HepG2 (cell line): ENCODE measurements around the gene DCUN1D2. TPM values are rescaled to one million over a fixed set of nuclear protein-coding genes. Genes with fewer than 3 reads are reported as not detected.

Experiments used
- JUN ChIP-seq: sonication (generic); formaldehyde crosslinking; IDR thresholded peaks from 2 replicates; pipeline ENCODE4 v1.4.0; 2020; ENCODE audit warnings: mild to moderate bottlenecking, missing genetic modification reagents
- KMT2A ChIP-seq: sonication (generic); formaldehyde crosslinking; IDR thresholded peaks from 2 replicates; pipeline ENCODE4 v1.4.0; 2020; ENCODE audit warnings: missing genetic modification reagents
- POGK ChIP-seq: sonication (generic); formaldehyde crosslinking; conservative IDR thresholded peaks from 2 replicates; pipeline ENCODE4 v1.8.0; 2022; ENCODE audit warnings: mild to moderate bottlenecking, moderate library complexity, missing genetic modification reagents
- polyA plus RNA-seq, 8 experiments: library from polyadenylated mRNA; depleted of rRNA in 3 of 8; stranded (reverse) in 7 of 8; unstranded in 1 of 8; fragments of >200 nt; fragmentation: Illumina TruSeq in 4 of 8; extraction: Trizol in 4 of 8; gene quantifications; 2 replicates each; pipeline versions ENCODE4 v1.2.1 to v1.2.3, GENCODE V29; 2011 to 2016; ENCODE audit warnings: low read depth in 4 of 8, missing spikeins in 1 of 8, mixed read lengths in 1 of 8; ENCODE audit not compliant: insufficient read depth in 1 of 8
- total RNA-seq, 5 experiments: library from RNA; depleted of rRNA; stranded (reverse); fragments of >200 nt; fragmentation: Illumina TruSeq; extraction: Trizol; gene quantifications; 2 replicates each; pipeline ENCODE4 v1.2.3, GENCODE V29; 2016; ENCODE audit warnings: low read depth in 1 of 5
- TF ChIP-seq, protein P1 (sequence below): sonication (generic); formaldehyde crosslinking; IDR thresholded peaks from one replicate; pipeline ENCODE4 v1.5.1; 2020; ENCODE audit warnings: mild to moderate bottlenecking, missing genetic modification reagents; ENCODE audit errors: not compliant biosample characterization

The DCUN1D2 gene
- total and polyA plus RNA-seq, 2 of the 13 experiments (the other 11 are each of a cell fraction or from before 2014, with no cell fraction given), result 9.1 to 9.6 TPM

DNA sequence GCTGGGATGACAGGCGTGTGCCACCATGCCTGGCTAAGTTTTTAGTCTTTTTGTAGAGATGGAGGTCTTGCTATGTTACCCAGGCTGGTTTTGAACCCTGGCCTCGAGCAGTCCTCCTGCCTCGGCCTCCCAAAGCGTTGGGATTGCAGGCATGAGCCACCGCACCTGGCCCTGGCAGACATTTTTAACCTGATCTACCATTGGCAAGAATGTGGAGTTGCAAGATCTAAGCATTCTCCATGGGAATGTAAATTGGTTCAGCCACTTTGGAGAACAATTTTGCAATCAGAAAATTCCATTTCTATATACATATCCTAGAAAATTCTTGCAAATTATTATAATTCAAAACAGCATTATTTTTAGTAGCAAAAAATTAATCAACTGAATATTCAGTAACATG lies 24.3 kb upstream of the DCUN1D2 start (continued):
- TF ChIP-seq, protein P1, sequence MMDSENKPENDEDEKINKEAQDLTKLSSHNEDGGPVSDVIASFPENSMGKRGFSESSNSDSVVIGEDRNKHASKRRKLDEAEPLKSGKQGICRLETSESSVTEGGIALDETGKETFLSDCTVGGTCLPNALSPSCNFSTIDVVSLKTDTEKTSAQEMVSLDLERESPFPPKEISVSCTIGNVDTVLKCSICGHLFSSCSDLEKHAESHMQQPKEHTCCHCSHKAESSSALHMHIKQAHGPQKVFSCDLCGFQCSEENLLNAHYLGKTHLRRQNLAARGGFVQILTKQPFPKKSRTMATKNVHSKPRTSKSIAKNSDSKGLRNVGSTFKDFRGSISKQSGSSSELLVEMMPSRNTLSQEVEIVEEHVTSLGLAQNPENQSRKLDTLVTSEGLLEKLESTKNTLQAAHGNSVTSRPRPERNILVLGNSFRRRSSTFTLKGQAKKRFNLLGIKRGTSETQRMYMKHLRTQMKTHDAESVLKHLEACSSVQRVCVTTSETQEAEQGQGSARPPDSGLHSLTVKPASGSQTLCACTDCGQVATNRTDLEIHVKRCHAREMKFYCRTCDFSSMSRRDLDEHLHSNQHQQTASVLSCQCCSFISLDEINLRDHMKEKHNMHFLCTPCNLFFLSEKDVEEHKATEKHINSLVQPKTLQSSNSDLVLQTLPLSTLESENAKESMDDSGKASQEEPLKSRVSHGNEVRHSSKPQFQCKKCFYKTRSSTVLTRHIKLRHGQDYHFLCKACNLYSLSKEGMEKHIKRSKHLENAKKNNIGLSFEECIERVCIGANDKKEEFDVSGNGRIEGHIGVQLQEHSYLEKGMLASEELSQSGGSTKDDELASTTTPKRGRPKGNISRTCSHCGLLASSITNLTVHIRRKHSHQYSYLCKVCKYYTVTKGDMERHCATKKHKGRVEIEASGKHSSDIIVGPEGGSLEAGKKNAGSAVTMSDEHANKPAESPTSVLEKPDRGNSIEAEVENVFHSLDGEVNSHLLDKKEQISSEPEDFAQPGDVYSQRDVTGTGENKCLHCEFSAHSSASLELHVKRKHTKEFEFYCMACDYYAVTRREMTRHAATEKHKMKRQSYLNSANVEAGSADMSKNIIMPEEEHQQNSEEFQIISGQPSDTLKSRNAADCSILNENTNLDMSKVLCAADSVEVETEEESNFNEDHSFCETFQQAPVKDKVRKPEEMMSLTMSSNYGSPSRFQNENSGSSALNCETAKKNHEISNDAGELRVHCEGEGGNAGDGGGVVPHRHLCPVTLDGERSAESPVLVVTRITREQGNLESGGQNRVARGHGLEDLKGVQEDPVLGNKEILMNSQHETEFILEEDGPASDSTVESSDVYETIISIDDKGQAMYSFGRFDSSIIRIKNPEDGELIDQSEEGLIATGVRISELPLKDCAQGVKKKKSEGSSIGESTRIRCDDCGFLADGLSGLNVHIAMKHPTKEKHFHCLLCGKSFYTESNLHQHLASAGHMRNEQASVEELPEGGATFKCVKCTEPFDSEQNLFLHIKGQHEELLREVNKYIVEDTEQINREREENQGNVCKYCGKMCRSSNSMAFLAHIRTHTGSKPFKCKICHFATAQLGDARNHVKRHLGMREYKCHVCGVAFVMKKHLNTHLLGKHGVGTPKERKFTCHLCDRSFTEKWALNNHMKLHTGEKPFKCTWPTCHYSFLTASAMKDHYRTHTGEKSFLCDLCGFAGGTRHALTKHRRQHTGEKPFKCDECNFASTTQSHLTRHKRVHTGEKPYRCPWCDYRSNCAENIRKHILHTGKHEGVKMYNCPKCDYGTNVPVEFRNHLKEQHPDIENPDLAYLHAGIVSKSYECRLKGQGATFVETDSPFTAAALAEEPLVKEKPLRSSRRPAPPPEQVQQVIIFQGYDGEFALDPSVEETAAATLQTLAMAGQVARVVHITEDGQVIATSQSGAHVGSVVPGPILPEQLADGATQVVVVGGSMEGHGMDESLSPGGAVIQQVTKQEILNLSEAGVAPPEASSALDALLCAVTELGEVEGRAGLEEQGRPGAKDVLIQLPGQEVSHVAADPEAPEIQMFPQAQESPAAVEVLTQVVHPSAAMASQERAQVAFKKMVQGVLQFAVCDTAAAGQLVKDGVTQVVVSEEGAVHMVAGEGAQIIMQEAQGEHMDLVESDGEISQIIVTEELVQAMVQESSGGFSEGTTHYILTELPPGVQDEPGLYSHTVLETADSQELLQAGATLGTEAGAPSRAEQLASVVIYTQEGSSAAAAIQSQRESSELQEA, result no peak
- TF ChIP-seq POGK (CRISPR knock-in tag) (no peak), KMT2A (CRISPR knock-in tag) (no peak), JUN (CRISPR knock-in tag) (no peak)
